K562 (cell line): ENCODE data around the gene ITGB5. TPM values are rescaled to one million over a fixed set of nuclear protein-coding genes. Genes with fewer than 3 reads are reported as not detected.

Experiments used
- ATAC-seq: fragments of 200-7000 bp; cut with Tn5 transposase; 3 replicates; pipeline ENCODE4 v1.9.1; 2020; ENCODE audit warnings: moderate library complexity
- BruUV-seq: library from RNA; stranded (reverse); fragments of 400-500 nt; replicated peaks from 2 replicates; lab custom pipeline; 2021; lab: Mats Ljungman, UMichigan
- CTCF ChIA-PET: fragments of 300-600 bp; formaldehyde crosslinking; extraction: SDS; loops from one replicate; lab custom pipeline; 2021; ENCODE audit warnings: low intra/inter-chr PET ratio; lab: Yijun Ruan, JAX
- POLR2A ChIA-PET: fragments of 300-600, 350-650 bp; sonication (Branson Sonifier 250); formaldehyde crosslinking; extraction: SDS; loops from one replicate; lab custom pipeline; 2021; ENCODE audit warnings: antibody characterized with exemption, inconsistent platforms; lab: Yijun Ruan, JAX
- DNase-seq, 4 experiments: peaks; one replicate each; pipeline versions ENCODE4 v3.0.0 to v3.0.0-alpha.2; 2011 to 2018; ENCODE audit warnings: low spot score in 3 of 4, mixed read lengths in 3 of 4; ENCODE audit errors: extremely low read depth in 1 of 4
- FAIRE-seq: peaks from 2 replicates; lab custom pipeline; 2011; peaks lifted over from hg19 to GRCh38; lab: Jason Lieb, UNC
- H2AFZ ChIP-seq: 2 replicates; pipeline ENCODE4 v1.6.0; 2011; ENCODE audit warnings: low read depth, low read length, control low read depth, inconsistent platforms
- H3K27ac ChIP-seq: fragments of 200-600 bp; 3 replicates; pipeline ENCODE4 v1.8.0; 2011; ENCODE audit warnings: low read depth, mild to moderate bottlenecking, control low read depth, inconsistent platforms, low read length, moderate library complexity, mixed read lengths; ENCODE audit errors: extremely low read depth
- H3K27me3 ChIP-seq, 2 experiments: fragments of 300-600 bp in 1 of 2; 2 replicates in 1 of 2; 3 replicates in 1 of 2; pipeline versions ENCODE4 v1.6.0 to v1.8.0; 2011; ENCODE audit warnings: inconsistent platforms in 2 of 2, low read length in 2 of 2, mild to moderate bottlenecking in 1 of 2, mixed read lengths in 1 of 2, moderate library complexity in 1 of 2; ENCODE audit not compliant: control insufficient read depth in 2 of 2, insufficient read depth in 2 of 2
- H3K36me3 ChIP-seq: fragments of 300-600 bp; 3 replicates; pipeline ENCODE4 v1.8.0; 2011; ENCODE audit warnings: mild to moderate bottlenecking, low read length, inconsistent platforms; ENCODE audit not compliant: control insufficient read depth, insufficient read depth
- H3K4me1 ChIP-seq, 2 experiments: fragments of 200-600 bp in 1 of 2; replicated peaks in 1 of 2; 2 replicates in 1 of 2; 3 replicates in 1 of 2; pipeline versions ENCODE4 v1.5.1 to v1.8.0; 2011; ENCODE audit warnings: inconsistent platforms in 2 of 2, low read length in 2 of 2, mild to moderate bottlenecking in 1 of 2, mixed read lengths in 1 of 2, moderate library complexity in 1 of 2; ENCODE audit not compliant: control insufficient read depth in 2 of 2, insufficient read depth in 2 of 2
- H3K4me2 ChIP-seq: 2 replicates; pipeline ENCODE4 v1.6.1; 2011; ENCODE audit warnings: low read length, control low read depth, inconsistent platforms, mixed read lengths; ENCODE audit not compliant: insufficient read depth
- H3K4me3 ChIP-seq: fragments of 200-600 bp; sonication (generic), shearing (Covaris generic); 2 replicates; pipeline ENCODE4 v1.5.1; 2016; ENCODE audit warnings: control low read depth, inconsistent platforms
- H3K79me2 ChIP-seq: fragments of 200-600 bp; 3 replicates; pipeline ENCODE4 v1.8.0; 2011; ENCODE audit warnings: low read length, inconsistent platforms; ENCODE audit not compliant: control insufficient read depth, insufficient read depth
- H3K9ac ChIP-seq, 2 experiments: 2 replicates each; pipeline versions ENCODE4 v1.6.0 to v1.6.1; 2011; ENCODE audit warnings: low read depth in 2 of 2, low read length in 2 of 2, control low read depth in 1 of 2, inconsistent platforms in 1 of 2, mild to moderate bottlenecking in 1 of 2, mixed read lengths in 1 of 2; ENCODE audit not compliant: insufficient read depth in 1 of 2
- H3K9me1 ChIP-seq: one replicate; pipeline ENCODE4 v1.6.0; 2011; ENCODE audit warnings: inconsistent platforms, mild to moderate bottlenecking, low read length, moderate library complexity; ENCODE audit not compliant: control insufficient read depth, insufficient read depth
- H3K9me3 ChIP-seq: replicated peaks from 2 replicates; pipeline ENCODE4 v1.5.1; 2011; ENCODE audit warnings: low read depth, low read length, inconsistent platforms; ENCODE audit not compliant: control insufficient read depth, insufficient read depth
- H4K20me1 ChIP-seq: replicated peaks from 2 replicates; pipeline ENCODE4 v1.6.1; 2011; ENCODE audit warnings: low read length, inconsistent platforms, mixed read lengths; ENCODE audit not compliant: control insufficient read depth, insufficient read depth
- WGBS: fragments of 100-300 bp; shearing (Covaris generic); methylation state at CpG from one replicate; pipeline ENCODE4 v1.1.6; 2016; ENCODE audit warnings: low coverage, mixed read lengths; ENCODE audit not compliant: insufficient coverage; ENCODE audit errors: missing lambda C conversion rate; 5-methylcytosine and 5-hydroxymethylcytosine counted together
- in situ Hi-C: fragments of 300-500 bp; cut with MboI; formaldehyde crosslinking; loops from 4 replicates; pipeline ENCODE4 v1.15.0; 2018; ENCODE audit warnings: inconsistent platforms, mixed read lengths
- intact Hi-C: fragments of 100-400 bp; cut with micrococcal nuclease; formaldehyde crosslinking; loops from 2 replicates; pipeline ENCODE4 v1.14.2; 2022
- polyA plus RNA-seq, 8 experiments: library from polyadenylated mRNA; depleted of rRNA in 4 of 8; stranded (reverse) in 5 of 8; unstranded in 3 of 8; fragments of >200 nt; fragmentation: Nextera tagmentation in 2 of 8; fragmentation: Illumina TruSeq in 1 of 8; extraction: Ambion mirVana in 2 of 8; extraction: Trizol in 1 of 8; gene quantifications; 2 replicates each; pipeline versions ENCODE4 v1.2.1 to v1.2.3, GENCODE V29; 2011 to 2014; ENCODE audit warnings: inconsistent platforms in 1 of 8, missing spikeins in 1 of 8
- total RNA-seq, 7 experiments: library from RNA; depleted of rRNA in 6 of 7; stranded (reverse); fragments of >200 nt in 6 of 7; fragmentation: Illumina TruSeq in 2 of 7; extraction: Trizol in 2 of 7; gene quantifications; 2 replicates each; pipeline versions ENCODE4 v1.2.1 to v1.2.3, GENCODE V29; 2011 to 2021; ENCODE audit warnings: low replicate concordance in 1 of 7
- TF ChIP-seq, protein P1 (sequence below), 2 experiments: IDR thresholded peaks in 1 of 2; conservative IDR thresholded peaks in 1 of 2; 2 replicates each; pipeline ENCODE4 v1.6.1; 2016; ENCODE audit warnings: low read depth in 2 of 2, mild to moderate bottlenecking in 1 of 2, missing compliant biosample characterization in 1 of 2, missing genetic modification characterization in 1 of 2, moderate library complexity in 1 of 2
- TF ChIP-seq, protein P2 (sequence below): fragments of 250-450 bp; sonication (Bioruptor Pico); IDR thresholded peaks from 2 replicates; pipeline ENCODE4 v1.5.0; 2020; ENCODE audit warnings: mild to moderate bottlenecking

The ITGB5 gene
- total and polyA plus RNA-seq, 9 of the 15 experiments (the other 6 are each of a cell fraction or from before 2014, with no cell fraction given): 1.7 to 46.8 (median 9.9) TPM

DNA sequence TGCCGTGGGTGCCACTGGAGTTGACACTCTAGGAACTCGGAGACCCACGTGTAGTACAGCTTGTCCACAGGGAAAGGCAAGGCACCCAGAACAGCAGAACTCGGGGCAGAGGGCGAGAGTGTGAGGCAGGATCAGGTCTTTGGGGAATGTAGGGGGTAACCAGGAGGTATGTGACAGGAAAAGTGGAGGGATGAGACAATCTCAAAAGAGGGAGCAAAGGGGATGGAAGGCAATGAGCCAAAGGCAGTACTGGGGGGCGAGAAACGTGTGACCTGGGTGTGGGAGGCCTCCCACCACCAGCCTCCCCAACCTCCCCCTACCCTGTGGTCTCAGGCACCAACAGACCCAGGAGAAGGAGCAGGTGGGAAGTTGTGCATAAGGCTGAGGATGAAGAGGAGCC is 108.0 kb downstream of the ITGB5 start (continued):
- TF ChIP-seq, protein P1, sequence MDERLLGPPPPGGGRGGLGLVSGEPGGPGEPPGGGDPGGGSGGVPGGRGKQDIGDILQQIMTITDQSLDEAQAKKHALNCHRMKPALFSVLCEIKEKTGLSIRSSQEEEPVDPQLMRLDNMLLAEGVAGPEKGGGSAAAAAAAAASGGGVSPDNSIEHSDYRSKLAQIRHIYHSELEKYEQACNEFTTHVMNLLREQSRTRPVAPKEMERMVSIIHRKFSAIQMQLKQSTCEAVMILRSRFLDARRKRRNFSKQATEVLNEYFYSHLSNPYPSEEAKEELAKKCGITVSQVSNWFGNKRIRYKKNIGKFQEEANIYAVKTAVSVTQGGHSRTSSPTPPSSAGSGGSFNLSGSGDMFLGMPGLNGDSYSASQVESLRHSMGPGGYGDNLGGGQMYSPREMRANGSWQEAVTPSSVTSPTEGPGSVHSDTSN (CRISPR knock-in tag; IDR thresholded peaks at IDR 0.05; ENCODE audit: low read depth): no peak
- TF ChIP-seq, protein P1 (tag; conservative IDR thresholded peaks at IDR 0.05; ENCODE audit: low read depth): no peak

DNA sequence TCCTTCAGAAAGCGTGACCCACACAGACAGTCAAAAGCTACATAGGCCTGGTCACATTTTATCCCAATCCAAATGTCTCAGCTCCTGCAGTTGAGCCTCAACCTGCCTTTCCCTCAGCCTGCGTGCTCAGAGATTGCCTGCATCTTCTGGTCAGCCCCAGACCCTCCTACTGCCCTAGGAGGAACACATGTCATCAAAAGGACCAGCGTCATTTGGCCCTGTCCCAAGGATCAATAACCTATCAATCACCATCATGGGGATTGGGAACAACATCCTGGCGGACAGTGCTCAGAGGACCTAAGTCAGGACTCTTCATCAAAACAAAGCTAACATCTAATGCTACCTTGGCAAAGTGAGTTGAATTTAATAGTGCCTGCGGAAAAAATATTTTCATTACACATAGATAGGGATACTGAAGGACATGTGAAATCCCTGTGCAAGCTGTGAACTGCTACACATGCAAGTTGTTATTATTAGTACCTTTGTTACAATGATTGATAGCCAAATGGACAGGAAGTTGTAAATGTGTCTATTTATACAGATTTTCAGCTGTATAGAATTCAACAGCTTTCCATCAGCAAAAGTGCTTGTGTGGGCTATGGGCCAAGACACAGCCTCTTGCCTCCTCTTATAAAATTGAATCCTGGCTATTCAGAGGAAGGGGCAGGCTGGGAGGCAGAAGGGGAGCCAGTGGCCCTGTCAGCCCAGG is 109.2 kb downstream of the ITGB5 start:
- ChIA-PET POLR2A (interaction anchor here (1.2 kb wide), 1 partner anchor 10 kb away, joined by 3 read pairs; no protein-coding TSS in a partner anchor), CTCF (no interaction called here)
- no peak overlapping the region for H2AFZ ChIP-seq
- WGBS: 39% methylated on average over 5 of the region's 5 CpGs
- H3K9ac ChIP-seq: no peak overlapping the region
- no peaks in the 10 kb centered on the region; a peak in 1 of 5 replicates for H3K27me3 ChIP-seq
- FAIRE-seq (no peak), ATAC-seq (no peak), DNase-seq (no peak)
- BruUV-seq: no TSS peak
- peaks cover 6% of the 10 kb centered on the region for H3K9me1 ChIP-seq
- H4K20me1 ChIP-seq: peaks cover 13% of the 10 kb centered on the region
- intact Hi-C loops (no loop called here), in situ Hi-C loops (no loop called here)
- no peak overlapping the region for H3K4me2 ChIP-seq
- no peaks in the 10 kb centered on the region for H3K79me2 ChIP-seq
- TF ChIP-seq, protein P2, sequence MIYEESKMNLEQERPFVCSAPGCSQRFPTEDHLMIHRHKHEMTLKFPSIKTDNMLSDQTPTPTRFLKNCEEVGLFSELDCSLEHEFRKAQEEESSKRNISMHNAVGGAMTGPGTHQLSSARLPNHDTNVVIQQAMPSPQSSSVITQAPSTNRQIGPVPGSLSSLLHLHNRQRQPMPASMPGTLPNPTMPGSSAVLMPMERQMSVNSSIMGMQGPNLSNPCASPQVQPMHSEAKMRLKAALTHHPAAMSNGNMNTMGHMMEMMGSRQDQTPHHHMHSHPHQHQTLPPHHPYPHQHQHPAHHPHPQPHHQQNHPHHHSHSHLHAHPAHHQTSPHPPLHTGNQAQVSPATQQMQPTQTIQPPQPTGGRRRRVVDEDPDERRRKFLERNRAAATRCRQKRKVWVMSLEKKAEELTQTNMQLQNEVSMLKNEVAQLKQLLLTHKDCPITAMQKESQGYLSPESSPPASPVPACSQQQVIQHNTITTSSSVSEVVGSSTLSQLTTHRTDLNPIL: no peak
- H3K4me3 ChIP-seq: no peak overlapping the region
- H3K36me3 ChIP-seq: no peaks in the 10 kb centered on the region
- H3K27ac ChIP-seq: no peak overlapping the region
- H3K9me3 ChIP-seq: no peaks in the 10 kb centered on the region
- H3K4me1 ChIP-seq: peaks cover 0 to 3% of the 10 kb centered on the region in 2 experiments; a peak in 1 of 5 replicates
